K562 (cell line): ENCODE data around the gene TSPYL6. TPM values are rescaled to one million over a fixed set of nuclear protein-coding genes. Genes with fewer than 3 reads are reported as not detected.

Experiments
- ATAC-seq: fragments of 200-7000 bp; cut with Tn5 transposase; 3 replicates; pipeline ENCODE4 v1.9.1; 2020; ENCODE audit warnings: moderate library complexity
- BruUV-seq: library from RNA; stranded (reverse); fragments of 400-500 nt; replicated peaks from 2 replicates; lab custom pipeline; 2021; lab: Mats Ljungman, UMichigan
- CTCF ChIA-PET: fragments of 300-600 bp; formaldehyde crosslinking; extraction: SDS; loops from one replicate; lab custom pipeline; 2021; ENCODE audit warnings: low intra/inter-chr PET ratio; lab: Yijun Ruan, JAX
- POLR2A ChIA-PET: fragments of 300-600, 350-650 bp; sonication (Branson Sonifier 250); formaldehyde crosslinking; extraction: SDS; loops from one replicate; lab custom pipeline; 2021; ENCODE audit warnings: antibody characterized with exemption, inconsistent platforms; lab: Yijun Ruan, JAX
- DNase-seq, 4 experiments: peaks; one replicate each; pipeline versions ENCODE4 v3.0.0 to v3.0.0-alpha.2; 2011 to 2018; ENCODE audit warnings: low spot score in 3 of 4, mixed read lengths in 3 of 4; ENCODE audit errors: extremely low read depth in 1 of 4
- FAIRE-seq: peaks from 2 replicates; lab custom pipeline; 2011; peaks lifted over from hg19 to GRCh38; lab: Jason Lieb, UNC
- H2AFZ ChIP-seq: 2 replicates; pipeline ENCODE4 v1.6.0; 2011; ENCODE audit warnings: low read depth, low read length, control low read depth, inconsistent platforms
- H3K27ac ChIP-seq: fragments of 200-600 bp; 3 replicates; pipeline ENCODE4 v1.8.0; 2011; ENCODE audit warnings: low read depth, mild to moderate bottlenecking, control low read depth, inconsistent platforms, low read length, moderate library complexity, mixed read lengths; ENCODE audit errors: extremely low read depth
- H3K27me3 ChIP-seq, 2 experiments: fragments of 300-600 bp in 1 of 2; 2 replicates in 1 of 2; 3 replicates in 1 of 2; pipeline versions ENCODE4 v1.6.0 to v1.8.0; 2011; ENCODE audit warnings: inconsistent platforms in 2 of 2, low read length in 2 of 2, mild to moderate bottlenecking in 1 of 2, mixed read lengths in 1 of 2, moderate library complexity in 1 of 2; ENCODE audit not compliant: control insufficient read depth in 2 of 2, insufficient read depth in 2 of 2
- H3K36me3 ChIP-seq: fragments of 300-600 bp; 3 replicates; pipeline ENCODE4 v1.8.0; 2011; ENCODE audit warnings: mild to moderate bottlenecking, low read length, inconsistent platforms; ENCODE audit not compliant: control insufficient read depth, insufficient read depth
- H3K4me1 ChIP-seq, 2 experiments: fragments of 200-600 bp in 1 of 2; replicated peaks in 1 of 2; 2 replicates in 1 of 2; 3 replicates in 1 of 2; pipeline versions ENCODE4 v1.5.1 to v1.8.0; 2011; ENCODE audit warnings: inconsistent platforms in 2 of 2, low read length in 2 of 2, mild to moderate bottlenecking in 1 of 2, mixed read lengths in 1 of 2, moderate library complexity in 1 of 2; ENCODE audit not compliant: control insufficient read depth in 2 of 2, insufficient read depth in 2 of 2
- H3K4me2 ChIP-seq: 2 replicates; pipeline ENCODE4 v1.6.1; 2011; ENCODE audit warnings: low read length, control low read depth, inconsistent platforms, mixed read lengths; ENCODE audit not compliant: insufficient read depth
- H3K4me3 ChIP-seq: fragments of 200-600 bp; sonication (generic), shearing (Covaris generic); 2 replicates; pipeline ENCODE4 v1.5.1; 2016; ENCODE audit warnings: control low read depth, inconsistent platforms
- H3K79me2 ChIP-seq: fragments of 200-600 bp; 3 replicates; pipeline ENCODE4 v1.8.0; 2011; ENCODE audit warnings: low read length, inconsistent platforms; ENCODE audit not compliant: control insufficient read depth, insufficient read depth
- H3K9ac ChIP-seq, 2 experiments: 2 replicates each; pipeline versions ENCODE4 v1.6.0 to v1.6.1; 2011; ENCODE audit warnings: low read depth in 2 of 2, low read length in 2 of 2, control low read depth in 1 of 2, inconsistent platforms in 1 of 2, mild to moderate bottlenecking in 1 of 2, mixed read lengths in 1 of 2; ENCODE audit not compliant: insufficient read depth in 1 of 2
- H3K9me1 ChIP-seq: one replicate; pipeline ENCODE4 v1.6.0; 2011; ENCODE audit warnings: inconsistent platforms, mild to moderate bottlenecking, low read length, moderate library complexity; ENCODE audit not compliant: control insufficient read depth, insufficient read depth
- H3K9me3 ChIP-seq: replicated peaks from 2 replicates; pipeline ENCODE4 v1.5.1; 2011; ENCODE audit warnings: low read depth, low read length, inconsistent platforms; ENCODE audit not compliant: control insufficient read depth, insufficient read depth
- H4K20me1 ChIP-seq: replicated peaks from 2 replicates; pipeline ENCODE4 v1.6.1; 2011; ENCODE audit warnings: low read length, inconsistent platforms, mixed read lengths; ENCODE audit not compliant: control insufficient read depth, insufficient read depth
- ARID1B ChIP-seq: fragments of 450-650 bp; IDR thresholded peaks from 2 replicates; pipeline ENCODE4 v1.6.1; 2016; ENCODE audit warnings: antibody characterized with exemption, mild to moderate bottlenecking, inconsistent platforms
- CHD1 ChIP-seq: fragments of 200-600 bp; sonication (generic); IDR thresholded peaks from one replicate; pipeline ENCODE4 v1.6.1; 2012; ENCODE audit warnings: mild to moderate bottlenecking, moderate library complexity, low read length, inconsistent platforms
- KAT2B ChIP-seq: IDR thresholded peaks from one replicate; pipeline ENCODE4 v1.6.1; 2012; ENCODE audit warnings: low read depth, mild to moderate bottlenecking, control low read depth, inconsistent platforms, low read length, moderate library complexity
- NR2C2 ChIP-seq, 2 experiments: fragments of 200-800 bp in 1 of 2; sonication (Bioruptor generic) in 1 of 2; sonication (generic) in 1 of 2; formaldehyde crosslinking in 1 of 2; IDR thresholded peaks; 2 replicates each; pipeline versions ENCODE4 v1.6.1 to v1.8.0; 2016 to 2022; ENCODE audit warnings: mild to moderate bottlenecking in 1 of 2, missing compliant biosample characterization in 1 of 2, missing genetic modification characterization in 1 of 2, missing genetic modification reagents in 1 of 2
- TEAD4 ChIP-seq, 2 experiments: sonication (generic) in 1 of 2; formaldehyde crosslinking in 1 of 2; IDR thresholded peaks; 2 replicates each; pipeline versions ENCODE4 v1.6.1 to v1.8.0; 2012 to 2022; ENCODE audit warnings: borderline replicate concordance in 1 of 2, inconsistent platforms in 1 of 2, low read length in 1 of 2, mild to moderate bottlenecking in 1 of 2, missing genetic modification reagents in 1 of 2
- ZNF324 ChIP-seq: fragments of 250-450 bp; sonication (Bioruptor Pico); IDR thresholded peaks from 2 replicates; pipeline ENCODE4 v1.4.0; 2020; ENCODE audit warnings: mild to moderate bottlenecking
- WGBS: fragments of 100-300 bp; shearing (Covaris generic); methylation state at CpG from one replicate; pipeline ENCODE4 v1.1.6; 2016; ENCODE audit warnings: low coverage, mixed read lengths; ENCODE audit not compliant: insufficient coverage; ENCODE audit errors: missing lambda C conversion rate; 5-methylcytosine and 5-hydroxymethylcytosine counted together
- in situ Hi-C: fragments of 300-500 bp; cut with MboI; formaldehyde crosslinking; loops from 4 replicates; pipeline ENCODE4 v1.15.0; 2018; ENCODE audit warnings: inconsistent platforms, mixed read lengths
- intact Hi-C: fragments of 100-400 bp; cut with micrococcal nuclease; formaldehyde crosslinking; loops from 2 replicates; pipeline ENCODE4 v1.14.2; 2022
- polyA plus RNA-seq, 8 experiments: library from polyadenylated mRNA; depleted of rRNA in 4 of 8; stranded (reverse) in 5 of 8; unstranded in 3 of 8; fragments of >200 nt; fragmentation: Nextera tagmentation in 2 of 8; fragmentation: Illumina TruSeq in 1 of 8; extraction: Ambion mirVana in 2 of 8; extraction: Trizol in 1 of 8; gene quantifications; 2 replicates each; pipeline versions ENCODE4 v1.2.1 to v1.2.3, GENCODE V29; 2011 to 2014; ENCODE audit warnings: inconsistent platforms in 1 of 8, missing spikeins in 1 of 8
- total RNA-seq, 7 experiments: library from RNA; depleted of rRNA in 6 of 7; stranded (reverse); fragments of >200 nt in 6 of 7; fragmentation: Illumina TruSeq in 2 of 7; extraction: Trizol in 2 of 7; gene quantifications; 2 replicates each; pipeline versions ENCODE4 v1.2.1 to v1.2.3, GENCODE V29; 2011 to 2021; ENCODE audit warnings: low replicate concordance in 1 of 7

TSPYL6 gene
- total and polyA plus RNA-seq, 9 of the 15 experiments (the other 6 are each of a cell fraction or from before 2014, with no cell fraction given) = 1.5 to 10.1 (median 7.6) TPM

- 20% methylated on average over 1 of the region's 1 CpG for WGBS
- H3K4me2 ChIP-seq = no peak overlapping the region
- H3K4me3 ChIP-seq = no peak overlapping the region
- H3K9me1 ChIP-seq = no peaks in the 10 kb centered on the region
- no peaks in the 10 kb centered on the region for H3K9me3 ChIP-seq
- TF ChIP-seq ARID1B (no peak), ZNF324 (CRISPR knock-in tag) (no peak), NR2C2 (CRISPR knock-in tag; IDR thresholded peaks at IDR 0.05) (no peak), NR2C2 (tag; IDR thresholded peaks at IDR 0.05) (no peak), CHD1 (no peak), TEAD4 (IDR thresholded peaks at IDR 0.05; ENCODE audit: low read length) (no peak), TEAD4 (CRISPR knock-in tag; IDR thresholded peaks at IDR 0.05; ENCODE audit: borderline replicate concordance) (no peak)
- FAIRE-seq (no peak), ATAC-seq (no peak), DNase-seq (no peak)
- BruUV-seq = no TSS peak
- H3K27ac ChIP-seq = no peak overlapping the region
- no peaks in the 10 kb centered on the region for H4K20me1 ChIP-seq
- H3K9ac ChIP-seq = no peak overlapping the region
- ChIA-PET CTCF (no interaction called here), POLR2A (no interaction called here)
- H3K36me3 ChIP-seq = no peaks in the 10 kb centered on the region
- no peaks in the 10 kb centered on the region for H3K27me3 ChIP-seq
- no peaks in the 10 kb centered on the region for H3K4me1 ChIP-seq
- intact Hi-C loops = no loop called here
- no peak overlapping the region for H2AFZ ChIP-seq
- H3K79me2 ChIP-seq = no peaks in the 10 kb centered on the region; the same call in 2 of the 3 replicates
- in situ Hi-C loops = no loop called here
Observed at GRCh38 chr2:54212456-54212855, 43.6 kb downstream of the TSPYL6 start.

DNA sequence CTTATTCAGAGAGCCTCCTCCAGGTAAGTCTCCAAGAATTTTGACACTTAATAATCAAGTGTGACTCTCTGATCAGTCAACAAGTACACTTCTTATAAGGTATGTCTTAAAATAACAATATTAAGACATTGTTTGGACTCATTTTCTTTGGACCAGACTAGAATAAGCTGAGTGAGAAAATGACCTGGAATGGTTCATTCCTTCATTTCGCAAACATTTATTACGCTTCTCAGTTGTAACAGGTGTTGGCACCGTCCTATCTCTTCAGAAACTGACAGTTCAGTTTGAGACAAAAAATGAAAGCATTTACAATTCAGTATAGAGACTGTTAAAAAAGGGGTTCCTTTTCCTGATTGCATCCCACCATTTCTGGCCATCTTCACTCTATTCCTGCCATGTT is 46.6 kb downstream of the TSPYL6 start:
- POLR2A ChIA-PET = no interaction called here
- Histone ChIP-seq H4K20me1 (no peaks in the 10 kb centered on the region), H3K79me2 (no peaks in the 10 kb centered on the region; the same call in 2 of the 3 replicates), H2AFZ (no peak overlapping the region), H3K4me2 (no peak overlapping the region), H3K4me3 (no peak overlapping the region), H3K27ac (no peak overlapping the region), H3K9me1 (no peaks in the 10 kb centered on the region), H3K36me3 (no peaks in the 10 kb centered on the region), H3K27me3 (no peaks in the 10 kb centered on the region), H3K4me1 (no peaks in the 10 kb centered on the region), H3K9me3 (no peaks in the 10 kb centered on the region), H3K9ac (no peak overlapping the region)
- ATAC-seq = no peak
- BruUV-seq = no TSS peak
- no peak for DNase-seq
- CTCF ChIA-PET = no interaction called here
- WGBS = 44% methylated on average over 3 of the region's 3 CpGs
- no peak for TF ChIP-seq KAT2B
- intact Hi-C loops = loop anchor here (5.0 kb wide), 1 partner anchor 293 kb away; no protein-coding TSS in a partner anchor
- in situ Hi-C loops = no loop called here
- FAIRE-seq = no peak
